WTC11 (cell line): ENCODE results near the gene OLIG1. TPM values are rescaled to one million over a fixed set of nuclear protein-coding genes. Genes with fewer than 3 reads are reported as not detected.

Experiments used
- ATAC-seq: fragments of 200-7000 bp; cut with Tn5 transposase; 2 replicates; pipeline ENCODE4 v1.10.0; 2021; ENCODE audit warnings: mild to moderate bottlenecking, moderate library complexity
- CTCF ChIA-PET: fragments of 300-600 bp; sonication (Branson Sonifier 250); formaldehyde crosslinking; loops from one replicate; lab custom pipeline; 2021; ENCODE audit warnings: antibody characterized with exemption; lab: Charles Lee
- POLR2A ChIA-PET: fragments of 350-600 bp; sonication (Branson Sonifier 250); formaldehyde crosslinking; loops from one replicate; lab custom pipeline; 2021; ENCODE audit warnings: antibody characterized with exemption; lab: Charles Lee
- DNase-seq: peaks from one replicate; pipeline ENCODE4 v3.0.0; 2021; ENCODE audit warnings: low spot score
- H3K27ac Mint-ChIP-seq: 2 replicates; pipeline ENCODE4 v1.8.0; 2021; ENCODE audit warnings: mixed read lengths
- H3K27me3 Mint-ChIP-seq: 2 replicates; pipeline ENCODE4 v1.8.0; 2021; ENCODE audit warnings: low read depth, mild to moderate bottlenecking, moderate library complexity, mixed read lengths
- H3K36me3 Mint-ChIP-seq: 2 replicates; pipeline ENCODE4 v1.8.0; 2021; ENCODE audit warnings: mixed read lengths
- H3K4me1 Mint-ChIP-seq: 2 replicates; pipeline ENCODE4 v1.8.0; 2022; ENCODE audit warnings: mixed read lengths
- H3K4me3 Mint-ChIP-seq: 2 replicates; pipeline ENCODE4 v1.8.0; 2021; ENCODE audit warnings: mild to moderate bottlenecking, moderate library complexity, mixed read lengths
- H3K9me3 Mint-ChIP-seq: 2 replicates; pipeline ENCODE4 v1.8.0; 2021; ENCODE audit warnings: mixed read lengths
- ATF1 ChIP-seq: sonication (generic); formaldehyde crosslinking; IDR thresholded peaks from 2 replicates; pipeline ENCODE4 v1.8.1; 2023; ENCODE audit warnings: mild to moderate bottlenecking, moderate library complexity, missing genetic modification reagents
- CREM ChIP-seq: sonication (generic); formaldehyde crosslinking; IDR thresholded peaks from 2 replicates; pipeline ENCODE4 v1.8.1; 2022; ENCODE audit warnings: mild to moderate bottlenecking, missing genetic modification reagents, moderate library complexity
- ELF4 ChIP-seq: sonication (generic); formaldehyde crosslinking; IDR thresholded peaks from 2 replicates; pipeline ENCODE4 v1.8.1; 2022; ENCODE audit warnings: low read depth, mild to moderate bottlenecking, moderate library complexity, missing genetic modification reagents
- EMX1 ChIP-seq: fragments of 250-450 bp; sonication (Bioruptor Pico); IDR thresholded peaks from 2 replicates; pipeline ENCODE4 v1.8.0; 2021; ENCODE audit warnings: mild to moderate bottlenecking
- GTF2I ChIP-seq: fragments of 250-450 bp; sonication (Bioruptor Pico); conservative IDR thresholded peaks from 2 replicates; pipeline ENCODE4 v1.4.0; 2021; ENCODE audit warnings: mild to moderate bottlenecking
- JAZF1 ChIP-seq: fragments of 250-450 bp; sonication (Bioruptor Pico); IDR thresholded peaks from 2 replicates; pipeline ENCODE4 v1.9.0; 2021; ENCODE audit warnings: moderate library complexity, mild to moderate bottlenecking, inconsistent platforms
- KAT7 ChIP-seq: sonication (generic); formaldehyde crosslinking; IDR thresholded peaks from 2 replicates; pipeline ENCODE4 v1.8.1; 2023; ENCODE audit warnings: missing genetic modification reagents, mild to moderate bottlenecking, borderline replicate concordance
- MYBL2 ChIP-seq: sonication (generic); formaldehyde crosslinking; IDR thresholded peaks from 2 replicates; pipeline ENCODE4 v1.8.1; 2023; ENCODE audit warnings: mild to moderate bottlenecking, moderate library complexity, missing genetic modification reagents
- NFE2L1 ChIP-seq: sonication (generic); formaldehyde crosslinking; IDR thresholded peaks from 2 replicates; pipeline ENCODE4 v1.8.1; 2023; ENCODE audit warnings: missing genetic modification reagents
- NFYB ChIP-seq: sonication (generic); formaldehyde crosslinking; conservative IDR thresholded peaks from 2 replicates; pipeline ENCODE4 v1.8.0; 2022; ENCODE audit warnings: low read depth, missing genetic modification reagents
- NR1H2 ChIP-seq: sonication (generic); formaldehyde crosslinking; IDR thresholded peaks from 2 replicates; pipeline ENCODE4 v1.9.0; 2021; ENCODE audit warnings: mild to moderate bottlenecking, moderate library complexity, missing genetic modification reagents
- SOX15 ChIP-seq: fragments of 250-450 bp; sonication (Bioruptor Pico); IDR thresholded peaks from 2 replicates; pipeline ENCODE4 v1.9.0; 2021; ENCODE audit warnings: mild to moderate bottlenecking
- TP53 ChIP-seq: sonication (generic); formaldehyde crosslinking; IDR thresholded peaks from 2 replicates; pipeline ENCODE4 v1.8.1; 2023; ENCODE audit warnings: mild to moderate bottlenecking, missing genetic modification reagents
- ZNF121 ChIP-seq: sonication (generic); formaldehyde crosslinking; IDR thresholded peaks from 2 replicates; pipeline ENCODE4 v1.8.0; 2023; ENCODE audit warnings: missing genetic modification reagents
- ZNF232 ChIP-seq: sonication (generic); formaldehyde crosslinking; IDR thresholded peaks from 2 replicates; pipeline ENCODE4 v1.8.0; 2022; ENCODE audit warnings: mild to moderate bottlenecking, missing genetic modification reagents
- ZNF263 ChIP-seq: sonication (generic); formaldehyde crosslinking; IDR thresholded peaks from 2 replicates; pipeline ENCODE4 v1.8.1; 2022; ENCODE audit warnings: low read depth, mild to moderate bottlenecking, moderate library complexity, missing genetic modification reagents
- ZNF396 ChIP-seq: fragments of 250-450 bp; sonication (Bioruptor Pico); IDR thresholded peaks from 2 replicates; pipeline ENCODE4 v1.8.0; 2021; ENCODE audit warnings: mild to moderate bottlenecking, moderate library complexity, borderline replicate concordance
- total RNA-seq: library from RNA; stranded (reverse); gene quantifications from 3 replicates; pipeline ENCODE4 v1.2.3, GENCODE V29; 2021
- TF ChIP-seq, protein P1 (sequence below): sonication (generic); formaldehyde crosslinking; IDR thresholded peaks from 2 replicates; pipeline ENCODE4 v1.8.1; 2023; ENCODE audit warnings: mild to moderate bottlenecking, missing genetic modification reagents, borderline replicate concordance
- TF ChIP-seq, protein P2 (sequence below): fragments of 250-450 bp; sonication (Bioruptor Pico); conservative IDR thresholded peaks from 2 replicates; pipeline ENCODE4 v1.9.0; 2021; ENCODE audit warnings: mild to moderate bottlenecking
- TF ChIP-seq, protein P3 (sequence below): fragments of 250-450 bp; sonication (Bioruptor Pico); IDR thresholded peaks from 2 replicates; pipeline ENCODE4 v2.1.2; 2022; ENCODE audit warnings: mild to moderate bottlenecking, moderate library complexity
- TF ChIP-seq, protein P4 (sequence below): sonication (generic); formaldehyde crosslinking; IDR thresholded peaks from 2 replicates; pipeline ENCODE4 v1.8.1; 2022; ENCODE audit warnings: mild to moderate bottlenecking, missing genetic modification reagents, moderate library complexity, borderline replicate concordance
- TF ChIP-seq, protein P5 (sequence below): fragments of 200-600 bp; IDR thresholded peaks from 2 replicates; pipeline ENCODE4 v1.8.0; 2022; ENCODE audit warnings: antibody characterized with exemption

OLIG1 gene
- total RNA-seq, 1 experiment from 2014 or later = 2.1 TPM

DNA sequence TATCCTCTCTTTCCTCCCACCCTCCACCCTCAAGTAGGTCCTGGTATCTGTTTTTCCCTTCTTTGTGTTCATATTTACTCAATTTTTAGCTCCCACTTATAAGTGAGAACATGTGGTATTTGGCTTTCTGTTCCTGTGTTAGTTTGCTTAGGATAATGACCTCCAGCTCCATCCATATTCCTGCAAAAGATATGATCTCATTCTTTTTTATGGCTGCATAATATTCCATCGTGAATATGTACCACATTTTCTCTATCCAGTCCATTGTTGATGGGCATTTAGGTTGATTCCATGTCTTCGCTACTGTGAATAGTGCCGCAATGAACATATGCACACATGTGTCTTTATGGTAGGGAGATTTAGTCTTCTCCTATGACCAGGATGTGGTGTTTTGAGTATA lies 29.7 kb upstream of the OLIG1 start (continued):
- TF ChIP-seq CREM (CRISPR knock-in tag) = no peak
- no peak for TF ChIP-seq ZNF396 (CRISPR knock-in tag)

DNA sequence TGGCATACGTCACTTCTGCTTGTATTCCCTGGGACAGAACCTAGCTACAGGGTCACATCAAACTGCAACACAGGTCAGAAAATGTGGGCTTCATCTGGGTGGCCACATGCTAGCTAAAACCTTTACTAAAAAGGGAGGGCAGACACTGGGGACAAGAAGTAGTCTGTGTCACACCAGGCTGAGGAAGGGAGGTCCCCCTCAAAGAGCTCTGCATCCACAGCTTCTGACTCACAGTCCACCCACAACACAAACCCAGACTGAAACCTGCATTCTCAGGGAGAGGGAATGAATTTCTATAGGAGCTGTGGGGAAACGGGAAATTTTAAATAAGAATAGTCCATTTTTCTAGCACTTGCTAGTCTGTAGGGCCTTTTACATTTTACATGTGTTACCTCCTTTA lies 28.0 kb upstream of the OLIG1 start:
- H3K4me1 Mint-ChIP-seq = peaks cover 18% of the 10 kb centered on the region
- DNase-seq = no peak
- CTCF ChIA-PET = interaction anchor here (1.0 to 2.3 kb wide), 2 partner anchors 16 to 85 kb away, joined by 3 to 7 read pairs; partner anchors contain the start of gene OLIG2
- no peak overlapping the region for H3K27ac Mint-ChIP-seq
- no peak for ATAC-seq
- H3K4me3 Mint-ChIP-seq = no peak overlapping the region
- POLR2A ChIA-PET = no interaction called here
- H3K9me3 Mint-ChIP-seq = 0 out of 2 replicates have a peak, but pooled peaks cover 6% of the 10 kb centered on the region
- no peak for TF ChIP-seq GTF2I (CRISPR knock-in tag)
- TF ChIP-seq, all 79 proteins: peak for 0
- Mint-ChIP-seq H3K27me3 (peaks cover 30% of the 10 kb centered on the region), H3K36me3 (no peaks in the 10 kb centered on the region)

DNA sequence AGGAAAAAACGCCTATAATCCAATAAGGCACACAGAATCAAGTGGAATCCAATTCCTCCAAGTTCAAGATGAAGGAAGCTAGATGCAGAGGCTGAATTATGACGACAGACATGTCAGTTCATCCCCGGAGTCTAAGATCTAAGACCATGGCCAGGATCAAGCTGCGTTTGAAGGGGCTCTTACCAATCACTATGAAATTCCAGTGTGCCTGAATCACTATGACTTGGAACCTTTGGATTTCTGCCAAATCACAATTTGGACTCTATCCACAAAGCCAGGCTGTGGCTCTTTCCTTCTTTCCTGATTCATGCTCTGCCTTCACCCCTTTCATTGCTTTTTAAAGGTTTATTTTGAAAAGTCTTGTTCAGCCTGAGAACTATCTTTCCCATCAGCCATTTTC lies 27.1 kb upstream of the OLIG1 start:
- H3K36me3 Mint-ChIP-seq = no peaks in the 10 kb centered on the region
- no peak for DNase-seq
- H3K4me1 Mint-ChIP-seq = peaks cover 15% of the 10 kb centered on the region
- H3K27ac Mint-ChIP-seq = no peak overlapping the region
- H3K9me3 Mint-ChIP-seq = 0 out of 2 replicates have a peak, but pooled peaks cover 6% of the 10 kb centered on the region
- no peak overlapping the region for H3K4me3 Mint-ChIP-seq
- no peak for ATAC-seq
- peaks cover 27% of the 10 kb centered on the region for H3K27me3 Mint-ChIP-seq
- CTCF ChIA-PET = interaction anchor here (0.6 to 2.3 kb wide), 3 partner anchors 17 to 84 kb away, joined by 3 to 7 read pairs (median 5); partner anchors contain the start of gene OLIG2
- POLR2A ChIA-PET = no interaction called here
- TF ChIP-seq, protein P1, sequence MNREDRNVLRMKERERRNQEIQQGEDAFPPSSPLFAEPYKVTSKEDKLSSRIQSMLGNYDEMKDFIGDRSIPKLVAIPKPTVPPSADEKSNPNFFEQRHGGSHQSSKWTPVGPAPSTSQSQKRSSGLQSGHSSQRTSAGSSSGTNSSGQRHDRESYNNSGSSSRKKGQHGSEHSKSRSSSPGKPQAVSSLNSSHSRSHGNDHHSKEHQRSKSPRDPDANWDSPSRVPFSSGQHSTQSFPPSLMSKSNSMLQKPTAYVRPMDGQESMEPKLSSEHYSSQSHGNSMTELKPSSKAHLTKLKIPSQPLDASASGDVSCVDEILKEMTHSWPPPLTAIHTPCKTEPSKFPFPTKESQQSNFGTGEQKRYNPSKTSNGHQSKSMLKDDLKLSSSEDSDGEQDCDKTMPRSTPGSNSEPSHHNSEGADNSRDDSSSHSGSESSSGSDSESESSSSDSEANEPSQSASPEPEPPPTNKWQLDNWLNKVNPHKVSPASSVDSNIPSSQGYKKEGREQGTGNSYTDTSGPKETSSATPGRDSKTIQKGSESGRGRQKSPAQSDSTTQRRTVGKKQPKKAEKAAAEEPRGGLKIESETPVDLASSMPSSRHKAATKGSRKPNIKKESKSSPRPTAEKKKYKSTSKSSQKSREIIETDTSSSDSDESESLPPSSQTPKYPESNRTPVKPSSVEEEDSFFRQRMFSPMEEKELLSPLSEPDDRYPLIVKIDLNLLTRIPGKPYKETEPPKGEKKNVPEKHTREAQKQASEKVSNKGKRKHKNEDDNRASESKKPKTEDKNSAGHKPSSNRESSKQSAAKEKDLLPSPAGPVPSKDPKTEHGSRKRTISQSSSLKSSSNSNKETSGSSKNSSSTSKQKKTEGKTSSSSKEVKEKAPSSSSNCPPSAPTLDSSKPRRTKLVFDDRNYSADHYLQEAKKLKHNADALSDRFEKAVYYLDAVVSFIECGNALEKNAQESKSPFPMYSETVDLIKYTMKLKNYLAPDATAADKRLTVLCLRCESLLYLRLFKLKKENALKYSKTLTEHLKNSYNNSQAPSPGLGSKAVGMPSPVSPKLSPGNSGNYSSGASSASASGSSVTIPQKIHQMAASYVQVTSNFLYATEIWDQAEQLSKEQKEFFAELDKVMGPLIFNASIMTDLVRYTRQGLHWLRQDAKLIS = no peak
- no peak for TF ChIP-seq ZNF121
- TF ChIP-seq, protein P2, sequence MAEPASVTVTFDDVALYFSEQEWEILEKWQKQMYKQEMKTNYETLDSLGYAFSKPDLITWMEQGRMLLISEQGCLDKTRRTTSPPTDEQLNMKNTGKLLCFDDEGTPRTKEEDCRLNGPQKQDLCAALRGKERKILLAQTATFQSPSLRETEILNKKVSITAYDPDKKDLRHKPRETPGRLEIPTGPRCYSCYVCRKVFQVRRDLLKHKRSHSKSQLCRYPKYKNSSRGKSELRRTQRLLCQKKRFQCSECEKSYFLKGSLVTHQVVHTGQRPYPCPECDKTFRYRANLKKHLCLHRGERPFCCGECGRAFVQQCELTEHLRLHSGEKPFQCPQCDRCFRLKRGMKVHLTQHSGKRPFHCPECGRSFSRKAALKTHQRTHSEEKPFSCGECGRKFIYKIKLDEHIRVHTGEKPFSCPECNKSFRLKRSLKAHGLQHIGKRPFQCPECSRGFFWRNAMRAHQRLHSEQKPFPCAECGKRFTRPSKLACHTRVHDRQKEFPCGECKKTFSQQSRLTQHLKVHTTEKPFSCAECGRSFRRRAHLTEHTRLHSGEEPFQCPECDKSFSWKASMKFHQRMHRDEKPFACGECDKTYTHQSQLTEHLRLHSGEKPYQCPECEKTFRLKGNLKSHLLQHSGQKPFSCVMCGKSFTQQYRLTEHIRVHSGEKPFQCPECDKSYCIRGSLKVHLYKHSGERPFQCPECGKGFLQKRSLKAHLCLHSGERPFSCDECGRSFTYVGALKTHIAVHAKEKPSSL = no peak
- no peak for TF ChIP-seq KAT7
- TF ChIP-seq ATF1 (CRISPR knock-in tag) = no peak
- TF ChIP-seq NR1H2 (CRISPR knock-in tag) = no peak
- TF ChIP-seq, protein P3, sequence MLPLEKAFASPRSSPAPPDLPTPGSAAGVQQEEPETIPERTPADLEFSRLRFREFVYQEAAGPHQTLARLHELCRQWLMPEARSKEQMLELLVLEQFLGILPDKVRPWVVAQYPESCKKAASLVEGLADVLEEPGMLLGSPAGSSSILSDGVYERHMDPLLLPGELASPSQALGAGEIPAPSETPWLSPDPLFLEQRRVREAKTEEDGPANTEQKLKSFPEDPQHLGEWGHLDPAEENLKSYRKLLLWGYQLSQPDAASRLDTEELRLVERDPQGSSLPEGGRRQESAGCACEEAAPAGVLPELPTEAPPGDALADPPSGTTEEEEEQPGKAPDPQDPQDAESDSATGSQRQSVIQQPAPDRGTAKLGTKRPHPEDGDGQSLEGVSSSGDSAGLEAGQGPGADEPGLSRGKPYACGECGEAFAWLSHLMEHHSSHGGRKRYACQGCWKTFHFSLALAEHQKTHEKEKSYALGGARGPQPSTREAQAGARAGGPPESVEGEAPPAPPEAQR (CRISPR knock-in tag) = no peak
- TF ChIP-seq ELF4 = no peak
- TF ChIP-seq TP53 (CRISPR knock-in tag) = no peak
- no peak for TF ChIP-seq NFYB (CRISPR knock-in tag)
- no peak for TF ChIP-seq JAZF1
- no peak for TF ChIP-seq ZNF263 (CRISPR knock-in tag)
- no peak for TF ChIP-seq SOX15 (CRISPR knock-in tag)
- TF ChIP-seq NFE2L1 (CRISPR knock-in tag) = no peak
- TF ChIP-seq, protein P4, sequence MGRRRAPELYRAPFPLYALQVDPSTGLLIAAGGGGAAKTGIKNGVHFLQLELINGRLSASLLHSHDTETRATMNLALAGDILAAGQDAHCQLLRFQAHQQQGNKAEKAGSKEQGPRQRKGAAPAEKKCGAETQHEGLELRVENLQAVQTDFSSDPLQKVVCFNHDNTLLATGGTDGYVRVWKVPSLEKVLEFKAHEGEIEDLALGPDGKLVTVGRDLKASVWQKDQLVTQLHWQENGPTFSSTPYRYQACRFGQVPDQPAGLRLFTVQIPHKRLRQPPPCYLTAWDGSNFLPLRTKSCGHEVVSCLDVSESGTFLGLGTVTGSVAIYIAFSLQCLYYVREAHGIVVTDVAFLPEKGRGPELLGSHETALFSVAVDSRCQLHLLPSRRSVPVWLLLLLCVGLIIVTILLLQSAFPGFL (CRISPR knock-in tag) = no peak
- TF ChIP-seq ZNF232 (CRISPR knock-in tag) = no peak
- no peak for TF ChIP-seq MYBL2 (CRISPR knock-in tag)
- TF ChIP-seq, protein P5, sequence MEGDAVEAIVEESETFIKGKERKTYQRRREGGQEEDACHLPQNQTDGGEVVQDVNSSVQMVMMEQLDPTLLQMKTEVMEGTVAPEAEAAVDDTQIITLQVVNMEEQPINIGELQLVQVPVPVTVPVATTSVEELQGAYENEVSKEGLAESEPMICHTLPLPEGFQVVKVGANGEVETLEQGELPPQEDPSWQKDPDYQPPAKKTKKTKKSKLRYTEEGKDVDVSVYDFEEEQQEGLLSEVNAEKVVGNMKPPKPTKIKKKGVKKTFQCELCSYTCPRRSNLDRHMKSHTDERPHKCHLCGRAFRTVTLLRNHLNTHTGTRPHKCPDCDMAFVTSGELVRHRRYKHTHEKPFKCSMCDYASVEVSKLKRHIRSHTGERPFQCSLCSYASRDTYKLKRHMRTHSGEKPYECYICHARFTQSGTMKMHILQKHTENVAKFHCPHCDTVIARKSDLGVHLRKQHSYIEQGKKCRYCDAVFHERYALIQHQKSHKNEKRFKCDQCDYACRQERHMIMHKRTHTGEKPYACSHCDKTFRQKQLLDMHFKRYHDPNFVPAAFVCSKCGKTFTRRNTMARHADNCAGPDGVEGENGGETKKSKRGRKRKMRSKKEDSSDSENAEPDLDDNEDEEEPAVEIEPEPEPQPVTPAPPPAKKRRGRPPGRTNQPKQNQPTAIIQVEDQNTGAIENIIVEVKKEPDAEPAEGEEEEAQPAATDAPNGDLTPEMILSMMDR = no peak
- no peak for TF ChIP-seq EMX1 (CRISPR knock-in tag)
